Neuronal stem cell (in vitro differentiated cells): ENCODE results near the gene FHIT.

ENCODE experiments used
- DNase-seq: peaks from one replicate; pipeline ENCODE4 v3.0.0-alpha.2; 2013; ENCODE audit warnings: low spot score
- H2AFZ ChIP-seq: one replicate; pipeline ENCODE4 v1.6.1; 2013; ENCODE audit warnings: mild to moderate bottlenecking, low read length, inconsistent platforms
- H2AK5ac ChIP-seq: 2 replicates; pipeline ENCODE4 v1.6.1; 2013; ENCODE audit warnings: low read depth, mild to moderate bottlenecking, inconsistent platforms, low read length, moderate library complexity, mixed read lengths
- H2BK120ac ChIP-seq: 2 replicates; pipeline ENCODE4 v1.6.1; 2013; ENCODE audit warnings: low read depth, mild to moderate bottlenecking, inconsistent platforms, low read length, moderate library complexity, mixed read lengths
- H2BK12ac ChIP-seq: one replicate; pipeline ENCODE4 v1.6.1; 2013; ENCODE audit warnings: low read length, inconsistent platforms
- H2BK15ac ChIP-seq: 2 replicates; pipeline ENCODE4 v1.6.1; 2013; ENCODE audit warnings: mild to moderate bottlenecking, low read length, inconsistent platforms, mixed read lengths
- H2BK5ac ChIP-seq: one replicate; pipeline ENCODE4 v1.6.1; 2013; ENCODE audit warnings: inconsistent platforms, mild to moderate bottlenecking, low read length, moderate library complexity
- H3K14ac ChIP-seq: one replicate; pipeline ENCODE4 v1.6.1; 2013; ENCODE audit warnings: low read length, inconsistent platforms
- H3K18ac ChIP-seq: 2 replicates; pipeline ENCODE4 v1.6.1; 2013; ENCODE audit warnings: low read length, inconsistent platforms
- H3K23ac ChIP-seq: 2 replicates; pipeline ENCODE4 v1.6.1; 2013; ENCODE audit warnings: low read depth, mild to moderate bottlenecking, mixed read lengths, low read length, inconsistent platforms; ENCODE audit not compliant: poor library complexity
- H3K27ac ChIP-seq: replicated peaks from 3 replicates; pipeline ENCODE4 v1.5.1; 2013; ENCODE audit warnings: low read length, inconsistent platforms
- H3K27me3 ChIP-seq, 3 experiments: 2 replicates each; pipeline ENCODE4 v1.6.1; 2013; ENCODE audit warnings: low read length in 3 of 3, mild to moderate bottlenecking in 2 of 3, inconsistent platforms in 1 of 3, low read depth in 1 of 3, mixed read lengths in 1 of 3, moderate library complexity in 1 of 3; ENCODE audit not compliant: control insufficient read depth in 3 of 3, insufficient read depth in 3 of 3
- H3K36me3 ChIP-seq, 2 donors: replicated peaks in 1 of 2; 2 replicates each; pipeline ENCODE4 v1.6.1; 2013; ENCODE audit warnings: low read length in 2 of 2; ENCODE audit not compliant: control insufficient read depth in 2 of 2, insufficient read depth in 2 of 2
- H3K4ac ChIP-seq: 2 replicates; pipeline ENCODE4 v1.6.1; 2013; ENCODE audit warnings: inconsistent platforms, mild to moderate bottlenecking, low read length, moderate library complexity
- H3K4me1 ChIP-seq, 2 donors: 1 replicate in 1 of 2; 2 replicates in 1 of 2; pipeline ENCODE4 v1.6.1; 2013; ENCODE audit warnings: low read length in 2 of 2, low read depth in 1 of 2; ENCODE audit not compliant: control insufficient read depth in 2 of 2, insufficient read depth in 1 of 2
- H3K4me2 ChIP-seq: one replicate; pipeline ENCODE4 v1.6.1; 2013; ENCODE audit warnings: mild to moderate bottlenecking, low read length, inconsistent platforms; ENCODE audit not compliant: insufficient read depth, poor library complexity, severe bottlenecking
- H3K4me3 ChIP-seq, 2 donors: 2 replicates each; pipeline ENCODE4 v1.5.1; 2013; ENCODE audit warnings: low read length in 2 of 2, mild to moderate bottlenecking in 2 of 2, inconsistent platforms in 1 of 2, moderate library complexity in 1 of 2
- H3K79me1 ChIP-seq: one replicate; pipeline ENCODE4 v1.6.1; 2013; ENCODE audit warnings: low read depth, mild to moderate bottlenecking, inconsistent platforms, low read length, moderate library complexity
- H3K9ac ChIP-seq: one replicate; pipeline ENCODE4 v1.6.1; 2013; ENCODE audit warnings: mild to moderate bottlenecking, low read depth, low read length, inconsistent platforms; ENCODE audit not compliant: poor library complexity
- H3K9me3 ChIP-seq, 2 donors: replicated peaks in 1 of 2; 2 replicates each; pipeline versions ENCODE3 to v1.6.1; 2013; ENCODE audit warnings: low read length in 2 of 2, mild to moderate bottlenecking in 2 of 2, inconsistent platforms in 1 of 2, low read depth in 1 of 2, mixed read lengths in 1 of 2, moderate library complexity in 1 of 2; ENCODE audit not compliant: control insufficient read depth in 2 of 2, insufficient read depth in 1 of 2
- H4K8ac ChIP-seq: one replicate; pipeline ENCODE4 v1.6.1; 2013; ENCODE audit warnings: low read depth, mild to moderate bottlenecking, inconsistent platforms, low read length, moderate library complexity
- H4K91ac ChIP-seq: one replicate; pipeline ENCODE4 v1.6.1; 2013; ENCODE audit warnings: low read length, low read depth, mild to moderate bottlenecking, inconsistent platforms; ENCODE audit not compliant: poor library complexity
- WGBS, 2 donors: extraction: QIAGEN DNeasy Blood & Tissue Kit; methylation state at CpG; one replicate each; pipeline ENCODE4 v1.1.7; 2013; ENCODE audit warnings: missing lambda C conversion rate in 2 of 2, mixed read lengths in 1 of 2; ENCODE audit not compliant: insufficient read length in 2 of 2, insufficient replicate concordance in 1 of 2; ENCODE audit errors: extremely low coverage in 2 of 2; 5-methylcytosine and 5-hydroxymethylcytosine counted together

Gene FHIT

DNA sequence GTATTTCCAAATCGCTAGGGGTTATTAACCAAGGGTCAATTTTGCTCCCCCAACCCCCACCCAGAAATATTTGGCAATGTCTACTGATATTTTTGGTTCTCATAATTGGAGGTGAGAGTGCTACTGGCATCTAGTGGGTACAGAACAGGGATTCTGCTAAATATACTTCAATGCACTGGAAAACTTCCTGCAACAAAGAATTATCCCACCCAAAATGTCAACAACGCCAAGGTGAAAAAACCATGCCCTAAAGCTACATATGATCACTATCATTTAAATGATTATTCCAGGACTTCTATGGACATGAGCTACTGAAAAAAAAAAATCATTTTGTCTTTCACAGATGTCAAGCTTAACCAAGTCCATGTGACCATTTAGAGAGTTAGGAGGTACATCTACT lies 867.9 kb downstream of the FHIT start:
- Histone ChIP-seq H2BK5ac (no peak overlapping the region), H3K4me1 (no peaks in the 10 kb centered on the region), H3K79me1 (no peaks in the 10 kb centered on the region), H3K9ac (no peak overlapping the region), H3K4ac (no peak overlapping the region), H3K27ac (no peak overlapping the region), H3K27me3 (no peaks in the 10 kb centered on the region), H3K18ac (no peak overlapping the region), H3K9me3 (no peaks in the 10 kb centered on the region), H2AFZ (no peak overlapping the region), H4K8ac (no peak overlapping the region), H3K4me3 (no peak overlapping the region), H3K23ac (no peak overlapping the region), H4K91ac (no peak overlapping the region), H3K4me2 (no peak overlapping the region), H2BK120ac (no peak overlapping the region), H2BK15ac (no peak overlapping the region), H2BK12ac (no peak overlapping the region), H3K14ac (no peak overlapping the region), H3K36me3 (no peaks in the 10 kb centered on the region), H2AK5ac (no peak overlapping the region)
- no peak for DNase-seq
- no CpG with 5 or more reads among the region's 2 CpGs for WGBS, 2 donors

- Histone ChIP-seq H4K8ac (no peak overlapping the region), H2BK15ac (no peak overlapping the region), H3K27me3 (no peaks in the 10 kb centered on the region), H3K4me2 (no peak overlapping the region), H3K18ac (no peak overlapping the region), H3K4me1 (no peaks in the 10 kb centered on the region), H3K4ac (no peak overlapping the region), H2BK5ac (no peak overlapping the region), H3K9me3 (no peaks in the 10 kb centered on the region), H2BK12ac (no peak overlapping the region), H3K4me3 (no peak overlapping the region), H2BK120ac (no peak overlapping the region), H3K23ac (no peak overlapping the region), H3K27ac (no peak overlapping the region), H4K91ac (no peak overlapping the region), H2AK5ac (no peak overlapping the region), H3K9ac (no peak overlapping the region), H3K14ac (no peak overlapping the region), H3K36me3 (no peaks in the 10 kb centered on the region), H2AFZ (no peak overlapping the region), H3K79me1 (no peaks in the 10 kb centered on the region)
- no peak for DNase-seq
- WGBS, 2 donors: no CpG with 5 or more reads among the region's 2 CpGs
Measured at GRCh38 chr3:60366486-60366885, 884.8 kb downstream of the FHIT start.

GRCh38 chr3:60365360-60365759 lies 885.9 kb downstream of the FHIT start:
- H3K18ac ChIP-seq: no peak overlapping the region
- no peak overlapping the region for H2BK12ac ChIP-seq
- no peaks in the 10 kb centered on the region for H3K4me1 ChIP-seq
- H3K14ac ChIP-seq: no peak overlapping the region
- no peak overlapping the region for H3K4me3 ChIP-seq
- H3K23ac ChIP-seq: no peak overlapping the region
- H3K9ac ChIP-seq: no peak overlapping the region
- H3K4ac ChIP-seq: no peak overlapping the region
- no peak overlapping the region for H2BK15ac ChIP-seq
- no peak overlapping the region for H2AK5ac ChIP-seq
- H3K4me2 ChIP-seq: no peak overlapping the region
- H3K79me1 ChIP-seq: no peaks in the 10 kb centered on the region
- WGBS, 2 donors: 100% methylated on average over 1 of the region's 2 CpGs; no CpG with 5 or more reads in 1 of the 2 donors
- no peak overlapping the region for H3K27ac ChIP-seq
- H4K91ac ChIP-seq: no peak overlapping the region
- H2BK120ac ChIP-seq: no peak overlapping the region
- H3K27me3 ChIP-seq: no peaks in the 10 kb centered on the region
- no peak overlapping the region for H4K8ac ChIP-seq
- no peak overlapping the region for H2AFZ ChIP-seq
- no peak overlapping the region for H2BK5ac ChIP-seq
- no peaks in the 10 kb centered on the region for H3K9me3 ChIP-seq
- DNase-seq: no peak
- H3K36me3 ChIP-seq: no peaks in the 10 kb centered on the region

GRCh38 chr3:60364475-60364874 lies 886.8 kb downstream of the FHIT start:
- H3K18ac ChIP-seq: no peak overlapping the region
- H2BK120ac ChIP-seq: no peak overlapping the region
- no peak overlapping the region for H2AK5ac ChIP-seq
- no peaks in the 10 kb centered on the region for H3K4me1 ChIP-seq
- H3K9me3 ChIP-seq: no peaks in the 10 kb centered on the region
- H3K4me2 ChIP-seq: no peak overlapping the region
- no peaks in the 10 kb centered on the region for H3K36me3 ChIP-seq
- no peak overlapping the region for H3K4me3 ChIP-seq
- H2BK12ac ChIP-seq: no peak overlapping the region
- no peak overlapping the region for H3K14ac ChIP-seq
- H3K79me1 ChIP-seq: no peaks in the 10 kb centered on the region
- H3K27me3 ChIP-seq: no peaks in the 10 kb centered on the region
- H3K4ac ChIP-seq: no peak overlapping the region
- no peak for DNase-seq
- H3K9ac ChIP-seq: no peak overlapping the region
- H2BK15ac ChIP-seq: no peak overlapping the region
- H4K8ac ChIP-seq: no peak overlapping the region
- no peak overlapping the region for H3K27ac ChIP-seq
- no peak overlapping the region for H2AFZ ChIP-seq
- H4K91ac ChIP-seq: no peak overlapping the region
- no peak overlapping the region for H2BK5ac ChIP-seq
- no peak overlapping the region for H3K23ac ChIP-seq
